NT2/D1 (cell line): Measurements from ENCODE around the gene TEAD4.

ENCODE experiments used
- SUZ12 ChIP-seq: IDR thresholded peaks from 2 replicates; pipeline ENCODE4 v1.6.1; 2011; ENCODE audit not compliant: insufficient read length, insufficient read depth; ENCODE audit errors: extremely low read depth
- YY1 ChIP-seq: IDR thresholded peaks from 2 replicates; pipeline ENCODE4 v1.6.1; 2011; ENCODE audit not compliant: insufficient read length, insufficient read depth

- TF ChIP-seq SUZ12: no peak
- no peak for TF ChIP-seq YY1
Measured at GRCh38 chr12:2986876-2987275, 27.7 kb downstream of the TEAD4 start.
